ENCODE results near the gene CDCP2.
A peak's percentile ranks its signal among the peaks of the same experiment; 100 is the strongest.

Gene CDCP2

DNA sequence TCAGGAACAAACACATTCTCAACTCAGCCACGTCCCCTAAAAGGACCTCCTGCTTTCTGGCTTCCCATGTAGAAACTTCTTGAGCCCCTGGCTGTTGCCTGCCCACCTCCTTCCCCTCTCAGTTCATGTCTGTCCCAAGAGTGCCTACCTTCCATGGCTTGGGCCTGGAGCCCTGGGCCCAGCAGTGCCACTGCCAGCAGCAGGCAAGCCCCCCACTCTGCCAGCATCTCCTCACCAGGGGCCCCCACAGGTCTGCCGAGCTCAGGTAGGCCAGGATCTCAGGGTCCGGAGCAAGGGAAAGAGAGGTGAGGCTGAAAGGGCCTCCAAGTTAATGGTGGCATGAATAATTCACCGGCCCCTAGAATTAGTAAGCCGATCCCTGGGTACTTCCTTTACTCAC, at the start of gene CDCP2:
Gene CDCP2, minus strand, starts transcription at position 305 of the 400 bp plus-strand sequence. Its CDS starts 78 bp downstream, at position 227.
- DNase-seq (ENCODE audit: low read depth) = no peak

GRCh38 chr1:54200519-54200997, 47.8 kb upstream of the CDCP2 start:
- DNase-seq (ENCODE audit: low read depth) = no peak

DNA sequence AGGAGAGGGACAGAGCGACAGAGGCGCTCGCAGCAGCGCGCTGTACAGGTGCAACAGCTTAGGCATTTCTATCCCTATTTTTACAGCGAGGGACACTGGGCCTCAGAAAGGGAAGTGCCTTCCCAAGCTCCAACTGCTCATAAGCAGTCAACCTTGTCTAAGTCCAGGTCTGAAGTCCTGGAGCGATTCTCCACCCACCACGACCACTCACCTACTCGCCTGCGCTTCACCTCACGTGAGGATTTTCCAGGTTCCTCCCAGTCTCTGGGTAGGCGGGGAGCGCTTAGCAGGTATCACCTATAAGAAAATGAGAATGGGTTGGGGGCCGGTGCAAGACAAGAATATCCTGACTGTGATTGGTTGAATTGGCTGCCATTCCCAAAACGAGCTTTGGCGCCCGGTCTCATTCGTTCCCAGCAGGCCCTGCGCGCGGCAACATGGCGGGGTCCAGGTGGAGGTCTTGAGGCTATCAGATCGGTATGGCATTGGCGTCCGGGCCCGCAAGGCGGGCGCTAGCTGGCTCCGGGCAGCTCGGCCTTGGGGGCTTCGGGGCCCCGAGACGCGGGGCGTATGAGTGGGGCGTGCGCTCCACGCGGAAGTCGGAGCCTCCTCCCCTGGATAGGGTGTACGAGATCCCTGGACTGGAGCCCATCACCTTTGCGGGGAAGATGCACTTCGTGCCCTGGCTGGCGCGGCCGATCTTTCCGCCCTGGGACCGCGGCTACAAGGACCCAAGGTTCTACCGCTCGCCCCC, 47.1 kb upstream of the CDCP2 start, which contains the start of the genes CYB5RL and MRPL37:
Gene CYB5RL, minus strand, starts transcription at position 266 of the 754 bp plus-strand sequence. CDS start 4,414 bp downstream, outside the sequence.
Gene MRPL37, plus strand, starts transcription at position 403 of the 754 bp plus-strand sequence. Its CDS starts 77 bp downstream, at position 480.
- DNase-seq (ENCODE audit: low read depth) = peak; percentile 85

DNA sequence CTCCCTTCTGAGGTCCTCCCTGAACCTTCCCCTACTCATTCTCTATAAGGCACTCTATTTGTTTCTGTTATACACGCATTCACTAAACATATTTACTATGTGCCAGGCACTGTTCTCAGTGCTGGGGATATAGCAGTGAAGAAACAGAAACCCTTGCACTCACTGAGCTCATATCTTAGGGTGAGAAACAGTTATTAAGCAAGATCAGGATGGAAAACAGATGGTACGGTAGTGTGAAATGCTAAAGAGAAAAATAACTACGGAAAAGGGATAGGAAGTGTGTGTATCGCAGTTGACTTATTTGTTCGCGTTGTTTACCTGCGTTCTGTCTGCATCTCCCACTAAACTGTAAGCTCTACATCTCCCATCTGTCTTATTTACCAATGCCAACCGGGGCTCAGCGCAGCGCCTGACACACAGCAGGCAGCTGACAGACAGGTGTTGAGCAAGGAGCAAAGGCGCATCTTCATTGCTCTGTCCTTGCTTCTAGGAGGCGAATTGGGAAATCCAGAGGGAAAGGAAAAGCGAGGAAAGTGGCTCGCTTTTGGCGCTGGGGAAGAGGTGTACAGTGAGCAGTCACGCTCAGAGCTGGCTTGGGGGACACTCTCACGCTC, 46.5 kb upstream of the CDCP2 start:
- DNase-seq (ENCODE audit: low read depth) = no peak

DNA sequence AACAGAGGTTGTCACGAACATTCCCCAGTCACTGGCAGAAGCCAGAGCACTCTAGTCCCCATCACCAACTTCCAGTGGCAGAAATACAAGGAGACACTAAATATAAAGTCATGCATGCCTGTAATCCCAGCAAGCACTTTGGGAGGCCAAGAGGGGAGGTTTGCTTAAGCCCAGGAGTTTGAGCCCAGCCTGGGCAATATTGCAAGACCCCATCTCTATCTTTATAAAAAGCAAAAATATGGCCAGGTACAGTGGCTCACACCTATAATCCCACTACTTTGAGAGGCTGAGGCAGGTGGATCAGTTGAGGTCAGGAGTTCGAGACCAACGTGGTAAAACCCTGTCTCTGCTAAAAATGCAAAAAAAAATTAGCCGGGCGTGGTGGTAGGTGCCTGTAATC, 40.7 kb upstream of the CDCP2 start:
- no peak for DNase-seq (ENCODE audit: low read depth)

GRCh38 chr1:54191525-54191924, 38.7 kb upstream of the CDCP2 start:
- DNase-seq (ENCODE audit: low read depth) = no peak

DNA sequence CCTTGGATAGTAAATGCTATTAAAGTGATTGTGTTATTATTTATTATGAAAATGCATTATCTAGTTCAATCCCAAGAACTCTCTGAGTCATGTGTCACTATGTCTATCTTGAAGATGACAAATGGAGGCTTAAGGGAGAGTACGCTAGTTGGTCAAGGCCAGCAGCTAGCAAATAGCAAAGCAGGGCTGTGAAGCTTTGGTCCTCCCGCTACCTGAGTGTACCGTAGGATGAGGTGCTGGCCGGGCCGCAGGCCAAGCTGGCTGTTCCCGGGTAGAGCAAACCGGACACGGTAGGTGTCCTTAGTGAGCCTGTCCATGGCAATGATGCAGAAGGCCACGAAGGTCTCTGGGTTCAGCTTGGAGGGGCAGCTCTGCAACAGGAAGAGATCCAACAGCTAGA, 37.7 kb upstream of the CDCP2 start:
- no peak for DNase-seq (ENCODE audit: low read depth)

DNA sequence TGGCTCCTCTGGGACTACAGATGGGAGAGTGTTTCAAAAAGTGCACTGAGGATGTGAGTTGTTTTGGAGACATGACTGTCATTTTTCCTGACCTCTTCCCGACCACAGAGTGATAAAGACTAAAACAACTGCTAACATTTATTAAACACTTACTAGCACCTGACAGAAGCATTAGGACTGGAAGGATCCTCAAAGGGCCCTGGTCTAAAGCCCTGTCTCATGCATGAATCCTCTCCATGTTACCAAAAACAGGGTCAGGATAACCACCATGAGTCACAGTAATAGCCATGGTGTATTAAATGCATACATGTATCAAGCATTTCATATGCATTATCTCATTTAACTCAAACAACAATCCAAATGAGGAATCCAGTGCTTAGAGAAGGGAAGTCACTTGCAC, 35.5 kb upstream of the CDCP2 start:
- no peak for DNase-seq (ENCODE audit: low read depth)

DNA sequence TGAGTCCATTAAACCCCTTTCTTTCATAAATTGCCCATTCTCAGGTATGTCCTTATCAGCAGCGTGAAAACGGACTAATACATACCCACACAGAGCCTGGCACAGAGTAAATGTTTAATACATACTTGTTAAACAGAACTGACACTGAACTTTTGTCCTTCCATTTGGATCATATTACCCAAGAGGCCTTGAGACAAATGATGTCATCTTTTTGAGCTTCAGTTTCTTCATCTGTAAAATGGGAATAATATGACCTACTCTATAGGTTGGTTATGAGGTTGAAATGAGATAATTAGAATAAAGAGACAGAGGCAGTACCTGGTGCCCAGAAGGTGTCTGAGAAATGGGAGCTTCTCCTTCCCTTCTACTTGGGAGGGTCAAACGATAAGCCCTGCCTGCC, 33.3 kb upstream of the CDCP2 start:
- DNase-seq (ENCODE audit: low read depth) = no peak

DNA sequence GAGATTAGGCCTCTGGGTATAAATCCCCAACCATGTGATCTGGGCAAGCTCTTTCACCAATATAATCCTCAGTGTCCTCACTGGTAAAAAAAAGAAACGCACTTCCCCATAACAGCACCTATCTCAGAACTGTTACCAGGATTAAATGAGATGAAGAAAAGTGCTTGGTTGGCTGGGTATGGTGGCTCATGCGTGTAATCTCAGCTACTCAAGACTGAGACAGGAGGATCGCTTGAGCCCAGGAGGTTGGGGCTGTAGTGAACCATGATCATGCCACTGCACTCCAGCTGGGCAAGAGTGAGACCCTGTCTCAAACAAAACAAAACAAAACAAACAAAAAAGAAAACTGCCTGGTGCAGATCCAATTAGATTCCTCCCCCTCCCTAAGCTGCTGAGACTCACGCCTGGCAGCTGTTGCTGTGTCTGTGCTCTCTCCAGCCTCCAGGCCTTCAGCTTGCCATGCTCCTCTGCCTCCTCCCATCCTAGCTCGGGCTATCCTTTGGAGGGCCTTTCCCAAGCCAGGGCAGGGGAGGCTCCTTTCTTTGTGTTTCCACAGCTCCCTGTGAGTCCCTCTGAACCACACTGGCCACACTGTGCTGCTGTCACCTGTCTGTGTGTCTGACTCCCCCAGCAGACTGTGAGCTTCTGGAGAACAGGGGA, 28.0 kb upstream of the CDCP2 start:
- DNase-seq (ENCODE audit: low read depth) = no peak

- DNase-seq (ENCODE audit: low read depth) = no peak
Measured at GRCh38 chr1:54178296-54179070, 25.7 kb upstream of the CDCP2 start.

DNA sequence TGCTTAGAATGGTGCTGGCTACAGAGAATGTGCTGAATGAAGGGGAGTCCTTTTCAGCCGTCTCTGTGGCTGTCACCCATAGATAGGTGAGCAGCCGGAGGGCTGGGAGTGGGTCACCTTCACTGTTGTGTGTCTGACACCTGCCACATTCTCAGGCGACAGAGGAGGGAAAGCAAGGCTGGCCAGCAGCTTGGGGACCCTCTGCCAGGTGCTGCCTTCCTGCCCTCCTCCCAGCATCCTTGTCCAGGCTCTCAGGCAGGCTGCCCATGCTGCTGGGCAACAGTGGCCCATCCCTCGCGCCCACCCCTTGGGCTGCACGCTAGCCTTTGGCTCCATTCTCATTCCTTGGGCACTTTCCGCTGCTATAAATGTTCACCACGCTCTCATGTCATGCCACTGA, 24.9 kb upstream of the CDCP2 start:
- no peak for DNase-seq (ENCODE audit: low read depth)

DNA sequence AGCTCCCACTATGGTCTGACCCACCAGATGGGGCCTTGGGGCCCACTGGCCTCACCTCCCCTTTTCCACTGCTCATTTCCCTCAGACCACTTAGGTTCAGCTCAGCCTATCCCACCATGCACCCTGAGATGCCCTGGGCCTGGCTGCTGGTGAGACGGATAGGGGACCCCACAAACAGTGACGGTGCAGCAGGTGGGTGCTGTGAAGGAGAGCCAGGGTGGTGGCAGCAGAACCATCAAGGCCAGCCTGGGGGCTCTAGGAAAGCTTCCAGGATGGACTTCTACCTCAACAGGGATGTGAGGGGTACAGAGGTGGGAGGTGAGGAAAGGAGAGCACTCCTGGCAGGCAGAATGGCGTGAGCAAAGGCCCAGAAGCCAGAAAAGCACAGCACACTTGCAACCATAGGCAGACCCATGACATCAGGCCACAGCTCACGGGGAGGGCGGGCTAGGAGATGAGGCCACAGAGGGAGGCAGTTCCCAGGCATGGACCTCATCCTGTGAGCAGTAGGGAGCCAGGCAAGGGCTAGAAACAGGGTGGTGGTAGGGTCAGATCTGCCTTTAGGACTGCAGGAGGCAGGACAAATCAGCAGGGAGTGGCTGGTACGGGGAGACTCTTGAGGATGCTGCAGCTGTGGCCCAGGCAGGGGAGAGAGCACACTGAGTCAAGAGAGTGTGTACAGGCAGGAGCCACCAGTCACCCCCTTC, 24.0 kb upstream of the CDCP2 start:
- no peak for DNase-seq (ENCODE audit: low read depth)

DNA sequence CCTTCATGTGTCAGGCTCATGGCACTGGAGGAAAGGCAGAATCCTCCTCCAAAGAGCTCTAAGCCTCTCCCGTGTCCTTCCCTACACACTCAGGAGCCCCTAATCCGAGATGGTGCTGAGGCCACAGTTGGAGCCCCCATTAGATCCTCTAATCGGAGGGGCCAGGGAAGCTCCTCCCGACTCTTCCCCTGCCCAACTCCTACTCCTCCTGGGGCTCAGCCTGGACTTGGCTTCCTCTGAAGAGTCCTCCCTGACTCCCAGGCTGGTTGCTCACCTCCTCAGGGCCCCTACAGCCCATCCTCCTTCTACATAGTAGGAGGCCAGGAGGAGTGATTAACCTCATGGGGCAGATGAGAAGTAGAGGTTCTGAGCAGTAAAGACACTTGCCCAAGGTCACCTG, 21.3 kb upstream of the CDCP2 start:
- DNase-seq (ENCODE audit: low read depth) = no peak

DNA sequence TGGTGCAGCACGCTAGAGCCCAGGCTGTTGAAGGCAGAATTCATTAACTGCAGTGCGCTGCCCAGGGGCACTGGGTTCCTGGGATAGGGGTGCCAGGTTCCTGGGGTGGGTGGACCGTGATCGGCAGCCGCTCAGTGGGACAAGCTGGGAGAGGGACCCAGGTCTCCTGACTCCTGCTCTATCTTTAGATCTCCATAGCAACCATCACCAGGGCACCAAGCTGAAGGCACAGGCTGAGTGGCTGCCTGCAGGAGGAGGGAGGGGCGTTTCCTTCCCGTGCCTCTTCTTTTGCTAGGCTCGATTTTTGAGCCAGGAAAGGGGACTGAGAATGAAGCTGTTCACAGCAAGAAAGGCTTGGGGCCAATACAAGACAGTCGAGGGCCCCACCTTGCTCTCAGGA, 20.9 kb upstream of the CDCP2 start:
- no peak for DNase-seq (ENCODE audit: low read depth)

DNA sequence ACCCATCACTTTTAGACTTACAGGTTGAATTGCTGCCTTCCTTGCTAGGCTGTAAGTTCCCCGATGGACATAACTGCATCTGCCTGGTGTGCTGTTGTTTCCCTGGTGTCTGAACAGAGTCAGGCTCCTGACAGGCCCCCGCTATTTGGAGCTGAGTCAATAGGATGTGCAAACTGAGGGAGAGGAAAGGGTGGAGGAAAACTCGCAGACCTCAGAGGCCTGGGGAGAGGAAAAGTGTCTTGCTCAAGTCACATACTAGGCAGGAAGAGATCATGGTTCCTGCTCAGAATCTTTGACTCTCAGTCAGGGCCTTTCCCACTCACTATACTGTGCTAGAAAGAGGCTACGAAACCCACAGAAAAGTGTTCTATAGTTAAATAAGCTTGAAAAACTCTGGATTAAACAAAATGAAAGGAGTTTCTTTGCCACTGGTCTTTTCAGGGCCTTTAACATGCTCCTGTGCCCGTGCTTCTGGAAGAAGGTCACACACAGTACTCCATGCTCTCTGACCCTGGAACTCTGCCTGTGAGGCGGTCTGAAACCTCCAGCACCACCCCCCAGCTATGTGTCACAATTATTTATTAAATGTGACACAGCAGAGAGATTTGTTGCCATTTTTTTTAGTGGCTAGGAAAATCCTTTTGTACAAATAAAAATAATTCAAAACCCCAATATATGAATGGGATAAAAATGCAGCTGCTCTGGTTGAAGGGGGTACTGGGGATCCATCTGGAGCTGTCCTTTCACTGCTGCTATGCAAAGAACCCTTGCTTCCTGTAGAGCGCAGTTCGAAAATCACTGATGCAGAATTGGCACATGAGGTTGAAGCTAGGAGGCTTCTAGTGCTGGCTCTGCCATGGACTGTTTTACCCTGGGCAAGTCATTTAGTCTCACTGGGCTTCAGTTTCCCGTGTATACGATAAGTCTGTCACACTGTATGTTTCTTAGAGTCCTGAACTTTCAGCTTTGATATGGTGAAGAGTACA, 20.1 kb upstream of the CDCP2 start:
- no peak for DNase-seq (ENCODE audit: low read depth)

- no peak for DNase-seq (ENCODE audit: low read depth)
Measured at GRCh38 chr1:54171606-54172005, 18.8 kb upstream of the CDCP2 start.

DNA sequence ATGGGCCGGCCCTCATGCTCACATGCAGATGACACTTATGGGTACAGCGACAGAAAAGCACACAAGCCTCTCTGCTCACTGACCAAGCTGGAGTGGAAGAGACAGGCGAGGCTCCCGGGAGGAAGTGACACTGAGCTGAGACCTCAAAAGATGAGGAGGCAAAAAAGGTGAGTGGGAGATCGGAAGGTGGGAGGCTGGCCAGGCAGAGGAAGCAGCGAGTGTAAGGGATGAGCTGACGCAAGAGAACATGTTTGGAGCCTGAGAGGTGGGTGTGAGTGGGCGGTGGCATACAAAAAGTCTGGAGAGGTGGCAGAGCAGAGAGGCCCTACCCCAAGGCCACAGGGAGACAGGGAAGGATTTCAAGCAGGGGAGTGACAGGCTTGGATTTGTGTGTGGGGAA, 18.2 kb upstream of the CDCP2 start:
- DNase-seq (ENCODE audit: low read depth) = no peak

DNA sequence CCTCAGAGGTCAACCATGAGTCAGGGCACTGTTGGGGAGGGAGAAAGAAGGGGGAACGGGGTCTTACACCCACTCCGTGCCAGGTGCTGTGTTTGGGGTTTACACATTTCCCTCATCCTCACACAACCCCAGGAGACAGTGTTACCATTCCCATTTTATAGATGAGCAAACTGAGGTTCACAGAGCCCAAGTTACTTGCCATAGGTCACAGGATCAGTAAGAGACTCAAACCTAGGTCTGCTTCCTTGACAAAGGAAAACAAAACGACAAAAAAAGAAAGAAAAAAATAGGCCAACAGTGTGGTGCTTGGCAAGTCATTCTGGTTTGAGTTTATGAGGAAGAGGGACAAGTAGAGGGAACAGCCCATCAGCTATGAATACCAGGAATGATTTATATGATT, 16.3 kb upstream of the CDCP2 start:
- no peak for DNase-seq (ENCODE audit: low read depth)

Measured in T-helper 22 cell (primary cell).